Tibial nerve (tissue), 3 donors: ENCODE data around the gene VAMP8.

Experiments used
- POLR2A ChIP-seq, 2 donors: fragments of 450-650 bp; IDR thresholded peaks; one replicate each; pipeline ENCODE4 v1.6.1; 2017; ENCODE audit warnings: antibody characterized with exemption in 2 of 2, mild to moderate bottlenecking in 2 of 2, moderate library complexity in 2 of 2
- TF ChIP-seq, protein P1 (sequence below), 5 experiments: fragments of 200-600 bp in 3 of 5; fragments of 450-650 bp in 2 of 5; sonication (generic) in 3 of 5; IDR thresholded peaks; one replicate each; pipeline ENCODE4 v1.5.1; 2016 to 2019; ENCODE audit warnings: antibody characterized with exemption in 5 of 5, mild to moderate bottlenecking in 3 of 5, moderate library complexity in 2 of 5

DNA sequence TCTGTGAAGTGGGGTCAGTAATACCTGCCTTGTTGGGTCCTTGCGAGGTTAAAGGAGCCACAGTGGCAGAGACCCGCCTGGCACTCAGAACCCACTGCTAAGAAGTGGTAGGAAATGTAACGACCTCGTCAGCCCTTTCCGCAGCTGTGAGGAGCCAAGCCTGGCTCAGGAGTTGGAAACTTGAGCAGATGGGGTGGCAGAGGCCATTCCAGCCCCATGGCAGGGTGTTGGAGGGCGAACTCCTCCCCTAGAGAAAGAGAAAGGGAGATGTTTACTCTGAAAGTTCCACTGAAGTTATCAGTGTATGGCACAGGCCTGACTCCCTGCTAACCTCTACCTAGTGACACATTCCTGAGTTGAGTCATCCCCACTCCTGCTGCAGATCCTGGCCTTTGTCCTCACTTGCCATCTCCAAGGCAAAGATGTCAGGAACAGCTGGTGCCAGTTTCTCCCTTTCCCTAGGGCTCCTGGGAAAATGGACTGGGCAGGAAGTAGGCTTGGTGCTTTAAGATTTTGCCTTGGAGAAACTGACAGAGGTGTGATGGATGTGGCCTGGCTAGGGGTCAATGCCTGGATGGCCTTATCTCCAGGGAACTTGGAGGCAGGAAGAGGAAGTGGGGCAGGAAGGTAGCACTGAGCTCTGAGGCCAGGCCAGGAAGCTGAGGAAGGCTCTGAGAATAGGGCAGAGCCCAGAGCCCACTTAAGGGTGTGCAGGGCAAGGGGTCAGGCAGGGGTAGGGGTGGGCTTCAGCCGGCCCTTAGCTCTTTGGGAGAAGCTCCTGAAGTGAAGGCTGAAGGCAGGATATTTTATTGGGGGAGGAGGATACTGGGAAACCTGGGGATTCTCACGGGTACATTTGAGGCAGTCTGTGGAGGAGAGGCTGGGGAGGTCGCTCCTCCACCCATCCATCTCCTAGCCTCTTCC, 7.7 kb downstream of the VAMP8 start:
- TF ChIP-seq, protein P1, sequence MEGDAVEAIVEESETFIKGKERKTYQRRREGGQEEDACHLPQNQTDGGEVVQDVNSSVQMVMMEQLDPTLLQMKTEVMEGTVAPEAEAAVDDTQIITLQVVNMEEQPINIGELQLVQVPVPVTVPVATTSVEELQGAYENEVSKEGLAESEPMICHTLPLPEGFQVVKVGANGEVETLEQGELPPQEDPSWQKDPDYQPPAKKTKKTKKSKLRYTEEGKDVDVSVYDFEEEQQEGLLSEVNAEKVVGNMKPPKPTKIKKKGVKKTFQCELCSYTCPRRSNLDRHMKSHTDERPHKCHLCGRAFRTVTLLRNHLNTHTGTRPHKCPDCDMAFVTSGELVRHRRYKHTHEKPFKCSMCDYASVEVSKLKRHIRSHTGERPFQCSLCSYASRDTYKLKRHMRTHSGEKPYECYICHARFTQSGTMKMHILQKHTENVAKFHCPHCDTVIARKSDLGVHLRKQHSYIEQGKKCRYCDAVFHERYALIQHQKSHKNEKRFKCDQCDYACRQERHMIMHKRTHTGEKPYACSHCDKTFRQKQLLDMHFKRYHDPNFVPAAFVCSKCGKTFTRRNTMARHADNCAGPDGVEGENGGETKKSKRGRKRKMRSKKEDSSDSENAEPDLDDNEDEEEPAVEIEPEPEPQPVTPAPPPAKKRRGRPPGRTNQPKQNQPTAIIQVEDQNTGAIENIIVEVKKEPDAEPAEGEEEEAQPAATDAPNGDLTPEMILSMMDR (IDR thresholded peaks at IDR 0.05), result no peak
- no peak for TF ChIP-seq POLR2A (IDR thresholded peaks at IDR 0.05)
